NCI-H2029 (cell line): ENCODE results near the gene STAT2.
"Not testable (repeated sequence)": the region's sequence is repeated elsewhere in the genome, so short reads cannot be mapped to it uniquely, and the experiment has no call there.

ENCODE experiments used
- DNase-seq: peaks from one replicate; lab custom pipeline; 2025; lab: John Stamatoyannopoulos, UW

The STAT2 gene

DNA sequence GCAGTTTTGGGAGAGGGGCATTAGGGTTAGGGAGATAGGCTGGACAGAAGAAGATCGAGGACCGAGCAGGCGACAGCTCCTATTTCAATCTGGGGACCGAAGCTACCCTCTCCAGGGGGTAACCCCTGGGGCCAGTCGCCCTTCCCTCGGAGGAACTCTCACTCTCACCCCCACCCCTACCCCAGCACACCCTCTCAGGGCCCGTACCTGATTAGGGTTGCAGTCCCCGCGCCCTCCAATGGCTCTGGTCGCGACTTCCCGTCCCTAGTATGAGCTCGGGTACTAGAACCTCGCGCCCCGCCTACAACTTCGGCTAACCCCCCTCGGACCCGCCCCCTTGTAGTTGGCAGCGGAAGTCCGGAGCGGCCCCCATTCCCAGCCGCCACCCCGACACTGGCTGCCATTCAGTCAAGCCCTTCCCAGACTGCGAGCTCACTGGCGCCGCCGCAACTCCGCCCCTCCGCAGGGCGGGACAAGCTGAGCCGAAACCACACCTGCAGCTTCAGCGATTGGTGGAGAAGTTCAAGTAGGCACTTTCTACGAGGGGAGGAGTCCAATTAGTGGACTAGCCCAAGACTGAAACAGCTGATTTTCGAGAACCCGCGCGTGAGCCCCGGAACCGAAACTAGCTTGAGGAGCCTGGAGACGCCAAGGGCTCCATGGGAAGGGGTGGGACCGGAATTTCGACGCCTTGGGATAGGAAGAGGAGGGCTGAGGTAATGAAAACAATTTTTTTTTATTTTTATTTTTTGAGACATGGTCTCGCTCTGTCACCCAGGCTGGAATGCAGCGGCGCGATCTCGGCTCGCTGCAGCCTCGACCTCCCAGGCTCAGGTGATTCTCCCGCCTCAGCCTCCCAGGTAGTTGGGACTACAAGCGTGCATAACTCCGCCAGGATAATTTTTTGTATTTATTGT lies at the start of gene STAT2:
STAT2 (minus strand) TSS at position 257 of the 917 bp plus-strand sequence. CDS start 3,536 bp downstream, outside the sequence.
- DNase-seq = peak; percentile 99

DNA sequence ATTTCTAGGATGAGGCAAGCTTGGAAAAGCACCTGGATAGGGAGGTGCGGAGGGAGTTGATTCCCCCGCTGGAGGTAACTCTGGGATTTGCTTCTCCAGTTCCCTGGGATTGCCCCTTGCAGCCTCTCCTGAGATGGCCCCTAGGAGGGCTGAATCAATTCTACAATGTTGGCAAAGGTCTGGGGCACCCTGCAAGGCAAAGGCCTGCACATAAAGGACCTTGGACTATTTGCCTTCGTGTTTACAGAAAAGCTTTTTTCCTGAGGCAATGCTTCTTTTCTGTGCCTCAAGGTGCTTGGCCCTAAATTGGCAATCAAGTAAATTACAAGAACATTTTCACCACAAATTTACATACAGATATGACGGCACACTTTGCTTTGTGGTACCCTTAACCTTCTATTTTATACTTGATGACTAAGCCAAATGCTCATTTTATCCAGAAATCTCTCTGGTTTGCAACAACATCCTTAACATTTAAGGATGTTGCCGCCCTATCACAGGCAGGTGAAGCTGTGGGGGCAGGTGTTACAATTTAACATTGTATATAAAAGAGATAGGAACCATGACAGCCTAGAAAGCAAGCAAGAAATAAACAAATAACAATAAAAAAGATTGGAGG lies 49.0 kb upstream of the STAT2 start:
- DNase-seq = no peak

DNA sequence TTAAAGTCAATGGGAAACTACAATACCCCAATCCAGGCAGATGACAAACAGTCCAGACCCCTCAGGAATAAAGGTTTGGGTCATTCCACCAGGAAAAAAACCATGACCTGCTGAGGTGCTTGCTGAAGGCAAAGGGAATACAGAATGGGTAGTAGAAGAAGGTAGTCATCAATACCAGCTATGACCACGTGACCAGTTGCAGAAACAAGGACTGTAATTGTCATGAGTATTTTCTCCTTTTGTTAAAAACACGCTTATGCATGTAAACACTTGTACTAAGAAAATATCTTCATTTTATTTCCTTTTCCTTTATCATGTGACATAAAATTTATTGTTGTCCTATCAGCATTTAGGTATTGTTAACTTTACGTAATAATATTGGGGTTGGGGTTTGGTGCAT lies 44.3 kb upstream of the STAT2 start:
- DNase-seq = not testable (repeated sequence)

DNA sequence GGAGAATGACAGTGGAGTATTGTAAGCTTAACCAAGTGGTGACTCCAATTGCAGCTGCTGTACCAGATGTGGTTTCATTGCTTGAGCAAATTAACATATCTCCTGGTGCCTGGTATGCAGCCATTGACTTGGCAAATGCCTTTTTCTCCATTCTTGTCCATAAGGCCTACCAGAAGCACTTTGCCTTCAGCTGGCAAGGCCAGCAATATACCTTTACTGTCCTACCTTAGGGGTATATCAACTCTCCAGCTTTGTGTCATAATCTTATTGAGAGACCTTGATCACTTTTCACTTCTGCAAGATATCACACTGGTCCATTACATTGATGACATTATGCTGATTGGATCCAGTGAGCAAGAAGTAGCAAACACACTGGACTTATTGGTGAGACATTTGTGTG lies 41.7 kb upstream of the STAT2 start:
- DNase-seq = not testable (repeated sequence)

DNA sequence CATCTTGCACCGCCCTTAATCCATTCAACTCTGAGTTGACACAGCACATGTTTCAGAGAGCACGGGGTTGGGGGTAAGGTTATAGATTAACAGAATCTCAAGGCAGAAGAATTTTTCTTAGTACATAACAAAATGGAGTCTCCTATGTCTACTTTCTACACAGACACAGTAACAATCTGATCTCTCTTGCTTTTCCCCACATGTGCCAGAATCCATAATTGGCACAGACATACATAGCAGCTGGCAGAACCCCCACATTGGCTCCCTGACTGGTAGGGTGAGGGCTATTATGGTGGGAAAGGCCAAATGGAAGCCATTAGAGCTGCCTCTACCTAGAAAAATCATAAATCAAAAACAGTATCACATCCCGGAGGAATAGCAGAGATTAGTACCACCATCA lies 41.2 kb upstream of the STAT2 start:
- not testable (repeated sequence) for DNase-seq

DNA sequence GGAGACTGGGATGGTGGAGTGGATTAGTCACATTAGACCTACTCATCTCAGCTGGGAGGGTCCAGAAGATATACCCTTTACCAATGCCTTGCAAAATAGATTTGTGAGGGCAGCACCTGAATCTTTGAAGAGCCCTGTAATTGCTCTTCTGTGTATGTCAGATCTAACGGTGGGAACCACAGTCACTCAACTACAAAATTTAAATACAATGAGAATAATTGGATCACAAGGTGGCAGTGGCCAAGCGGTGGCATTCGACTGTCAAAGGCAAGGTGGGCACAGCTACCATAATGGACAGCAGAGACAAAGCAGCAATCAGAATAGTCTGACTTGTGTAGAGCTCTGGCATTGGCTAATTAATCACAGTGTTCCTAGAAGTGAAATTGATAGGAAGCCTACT lies 39.6 kb upstream of the STAT2 start:
- DNase-seq = not testable (repeated sequence)

DNA sequence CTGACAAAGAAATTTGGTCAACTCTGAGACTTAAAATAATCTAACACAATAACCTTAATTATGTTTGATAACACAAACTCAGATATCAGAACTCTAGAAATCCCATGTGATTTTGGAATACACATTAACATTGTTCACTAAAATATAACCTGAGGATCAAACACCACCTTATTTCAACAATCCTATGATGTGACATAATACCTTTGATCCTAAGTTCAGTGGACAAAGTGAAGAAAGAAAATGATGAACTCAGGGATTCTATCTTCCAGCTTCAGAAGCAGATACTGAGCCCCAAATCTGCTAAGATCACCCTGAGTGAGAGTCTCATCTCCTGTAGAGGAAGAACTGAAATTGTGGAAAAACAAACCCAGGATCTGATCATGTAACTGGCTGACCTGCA lies 38.4 kb upstream of the STAT2 start:
- no peak for DNase-seq

DNA sequence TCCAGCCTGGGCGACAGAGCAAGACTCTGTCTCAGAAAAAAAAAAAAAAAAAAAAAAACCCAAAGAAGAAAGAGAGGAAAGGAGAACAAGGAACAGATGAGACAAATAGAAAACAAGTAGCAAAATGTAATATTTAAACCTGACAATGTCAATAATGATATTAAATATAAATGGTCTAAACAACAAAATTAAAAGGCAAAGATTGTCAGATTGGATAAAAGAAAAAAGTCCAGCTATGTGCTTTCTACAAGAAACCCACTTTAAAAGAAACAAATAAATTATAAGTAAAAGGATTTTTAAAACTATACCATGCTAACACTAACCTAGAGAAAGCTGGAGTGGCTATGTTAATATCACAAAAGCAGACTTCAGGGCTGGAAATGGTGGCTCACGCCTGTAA lies 32.4 kb upstream of the STAT2 start:
- DNase-seq = no peak

DNA sequence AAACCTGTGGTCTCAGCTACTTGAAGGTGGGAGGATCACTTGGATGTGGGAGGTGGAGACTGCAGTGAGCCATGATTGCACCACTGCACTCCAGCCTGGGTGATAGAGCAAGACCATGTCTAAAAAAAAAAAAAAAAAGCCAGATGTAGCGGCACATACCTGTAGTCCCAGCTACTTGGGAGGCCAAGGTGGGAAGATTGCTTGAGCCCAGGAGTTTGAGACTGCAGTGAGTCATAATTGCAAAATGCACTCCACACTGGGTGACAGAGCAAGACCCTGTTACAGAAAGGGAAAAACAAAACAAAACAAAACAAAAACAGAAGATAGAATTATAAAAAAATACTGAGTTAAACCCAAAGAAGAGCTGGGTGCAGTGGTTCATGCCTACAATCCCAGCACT lies 31.8 kb upstream of the STAT2 start:
- DNase-seq = no peak

DNA sequence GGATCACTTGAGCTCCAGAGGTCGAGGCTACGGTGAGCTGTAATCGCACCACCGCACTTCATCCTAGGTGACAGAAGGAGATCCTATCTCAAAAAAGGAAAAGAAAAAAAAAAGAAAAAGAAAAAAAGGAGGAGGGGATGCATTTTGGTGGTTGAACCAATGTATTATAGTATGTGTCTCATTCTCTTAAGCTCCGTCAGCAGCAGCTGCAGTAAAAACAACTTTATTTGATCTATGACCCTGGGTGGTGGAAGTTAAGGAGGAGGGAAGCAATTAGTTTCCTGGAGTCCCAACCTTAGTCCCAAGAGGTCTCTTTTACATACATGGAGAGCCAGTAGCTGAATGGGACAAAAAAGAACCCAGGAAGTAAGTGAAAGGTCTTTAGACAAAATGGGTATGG lies 29.5 kb upstream of the STAT2 start:
- no peak for DNase-seq

DNA sequence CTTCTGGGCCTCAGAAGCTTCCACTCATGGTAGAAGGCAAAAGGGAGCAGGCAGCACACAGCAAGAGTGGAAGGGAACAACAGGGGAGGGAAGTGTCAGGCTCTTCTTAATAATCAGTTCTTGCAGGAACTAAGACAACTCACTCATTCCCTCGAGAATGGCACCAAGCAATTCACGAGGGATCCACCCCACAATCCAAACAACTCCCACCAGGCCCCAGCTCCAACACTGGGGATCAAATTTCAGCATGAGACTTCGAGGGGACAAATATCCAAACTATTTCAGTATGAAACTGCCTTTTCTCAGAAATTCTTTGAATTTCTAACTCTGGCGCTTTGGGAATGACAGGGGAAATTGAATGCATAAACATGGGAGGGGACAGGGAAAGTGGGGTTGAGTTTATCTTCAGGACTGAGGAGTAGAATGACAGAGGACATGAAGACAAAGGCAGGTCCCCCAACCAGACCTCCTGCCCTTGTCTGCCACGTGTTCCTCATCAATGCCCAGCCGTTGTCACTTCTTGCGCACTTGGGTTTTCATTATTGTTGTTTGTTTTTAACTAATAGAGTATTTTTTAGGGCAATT lies 27.3 kb upstream of the STAT2 start:
- DNase-seq = no peak

DNA sequence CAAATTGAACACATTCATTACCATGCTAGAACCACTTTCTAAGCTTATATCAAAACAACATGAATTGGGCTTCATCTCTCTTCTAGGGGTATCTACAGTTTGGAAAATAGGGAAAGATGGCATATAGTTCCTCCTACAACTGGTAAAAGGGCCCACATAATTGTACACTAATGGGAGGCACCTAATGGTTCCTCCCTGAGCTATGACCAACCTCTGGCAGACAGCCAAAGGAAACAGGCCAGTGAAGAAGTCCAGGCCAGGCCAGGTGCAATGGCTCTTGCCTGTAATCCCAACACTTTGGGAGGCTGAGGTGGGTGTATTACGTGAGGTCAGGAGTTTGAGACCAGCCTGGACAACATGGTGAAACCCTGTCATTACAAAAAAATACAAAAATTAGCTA lies 26.0 kb upstream of the STAT2 start:
- DNase-seq = peak; percentile 3

DNA sequence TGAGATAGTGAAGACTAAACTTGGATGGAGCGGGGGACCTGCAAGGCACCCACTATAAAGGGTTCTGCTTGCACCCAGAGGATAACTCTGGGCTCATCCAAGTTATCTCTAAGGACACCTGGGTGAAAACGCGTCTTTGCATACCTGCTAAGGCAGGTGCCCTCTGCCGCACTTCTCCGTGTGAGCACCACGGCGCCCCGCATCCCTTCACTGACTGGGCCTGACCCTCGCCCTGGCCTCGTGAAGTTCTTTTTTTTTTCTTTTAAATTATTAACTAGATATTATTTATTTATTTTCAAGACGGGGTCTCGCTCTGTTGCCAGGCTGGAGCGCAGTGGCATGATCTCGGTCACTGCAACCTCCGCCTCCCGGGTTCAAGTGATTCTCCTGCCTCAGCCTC lies 22.7 kb upstream of the STAT2 start:
- DNase-seq = no peak

DNA sequence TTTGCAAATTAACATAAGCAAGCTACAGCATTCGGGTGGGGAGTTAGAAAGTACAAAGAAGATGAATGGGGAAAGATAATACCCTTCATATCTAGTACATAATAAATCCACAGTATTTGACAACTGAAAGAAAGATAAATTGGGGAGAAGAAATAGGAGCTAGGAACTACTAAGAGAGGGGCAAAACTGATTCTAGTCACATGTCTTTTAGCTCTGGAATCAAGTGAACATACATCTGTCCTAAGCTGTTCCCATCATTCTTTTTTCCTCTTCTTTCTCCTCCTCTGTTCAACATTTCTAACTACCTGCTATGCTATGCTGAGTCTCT lies 18.0 kb upstream of the STAT2 start:
- DNase-seq = no peak

DNA sequence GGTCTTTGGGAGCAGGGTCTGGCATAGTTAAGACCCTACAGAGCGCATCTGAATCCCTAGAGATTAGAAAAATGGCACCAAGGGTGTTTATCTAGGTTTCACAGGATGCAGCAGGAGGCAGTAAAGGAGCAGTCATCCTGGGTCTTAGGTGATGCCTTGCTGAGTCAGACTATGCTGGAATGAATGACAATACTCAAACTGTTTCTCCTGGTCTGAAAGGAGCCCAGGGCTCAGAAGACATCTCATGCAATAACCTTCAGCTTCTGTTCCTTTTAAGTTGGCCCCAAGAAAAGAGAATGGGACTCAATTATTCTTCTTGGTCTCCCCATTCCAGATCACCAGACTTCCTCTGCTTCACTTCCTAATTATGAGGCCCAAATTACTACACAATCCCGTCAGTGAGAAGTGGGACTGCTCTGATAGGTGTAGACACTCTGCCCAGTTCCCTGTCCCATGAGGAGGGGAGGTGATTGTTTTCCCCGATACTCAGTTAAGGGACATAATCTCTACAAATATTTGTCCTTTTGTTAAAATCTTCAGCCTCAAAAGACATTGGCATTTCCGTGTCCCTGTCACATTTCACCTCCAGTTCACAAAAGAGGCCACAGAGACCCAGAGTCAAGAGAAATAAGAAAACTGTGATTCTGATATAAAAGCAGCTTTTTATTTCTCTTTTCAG lies 17.5 kb upstream of the STAT2 start:
- DNase-seq = no peak

DNA sequence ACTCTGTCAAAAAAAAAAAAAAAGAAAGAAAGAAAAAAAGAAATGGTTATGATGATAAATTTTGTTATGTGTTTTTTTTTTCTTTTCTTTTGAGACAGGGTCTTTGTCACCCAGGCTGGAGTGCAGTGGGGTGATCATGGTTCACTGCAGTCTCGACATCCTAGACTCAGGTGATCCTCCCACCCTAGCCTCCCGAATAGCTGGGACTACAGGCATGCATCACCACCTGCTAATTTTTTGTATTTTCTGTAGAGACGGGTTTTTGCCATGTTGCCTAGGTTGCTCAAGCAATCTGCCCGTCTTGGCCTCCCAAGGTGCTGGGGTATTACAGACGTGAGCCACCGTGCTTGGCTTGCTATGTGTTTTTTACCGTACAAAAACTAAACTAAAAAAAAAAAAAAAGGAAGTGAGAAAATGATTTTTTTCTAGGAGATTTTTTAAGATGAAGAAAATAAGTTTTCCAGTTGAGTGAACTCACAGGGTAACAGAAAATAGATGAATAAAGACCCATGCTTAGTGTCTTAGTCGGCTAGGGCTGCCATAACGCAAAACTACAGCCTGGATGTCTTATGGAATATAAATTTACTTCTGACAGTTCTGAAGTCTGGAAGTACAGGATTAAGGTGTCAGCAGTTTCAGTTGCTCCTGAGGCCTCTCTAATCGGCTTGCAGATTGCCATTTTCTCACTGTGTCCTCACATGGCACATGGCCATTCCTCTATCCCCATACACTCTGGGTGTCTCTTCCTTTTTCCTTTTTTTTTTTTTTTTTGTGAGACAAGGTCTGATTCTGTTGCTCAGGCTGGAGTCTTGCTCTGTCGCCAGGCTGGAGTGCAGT lies 15.9 kb upstream of the STAT2 start:
- DNase-seq = no peak

DNA sequence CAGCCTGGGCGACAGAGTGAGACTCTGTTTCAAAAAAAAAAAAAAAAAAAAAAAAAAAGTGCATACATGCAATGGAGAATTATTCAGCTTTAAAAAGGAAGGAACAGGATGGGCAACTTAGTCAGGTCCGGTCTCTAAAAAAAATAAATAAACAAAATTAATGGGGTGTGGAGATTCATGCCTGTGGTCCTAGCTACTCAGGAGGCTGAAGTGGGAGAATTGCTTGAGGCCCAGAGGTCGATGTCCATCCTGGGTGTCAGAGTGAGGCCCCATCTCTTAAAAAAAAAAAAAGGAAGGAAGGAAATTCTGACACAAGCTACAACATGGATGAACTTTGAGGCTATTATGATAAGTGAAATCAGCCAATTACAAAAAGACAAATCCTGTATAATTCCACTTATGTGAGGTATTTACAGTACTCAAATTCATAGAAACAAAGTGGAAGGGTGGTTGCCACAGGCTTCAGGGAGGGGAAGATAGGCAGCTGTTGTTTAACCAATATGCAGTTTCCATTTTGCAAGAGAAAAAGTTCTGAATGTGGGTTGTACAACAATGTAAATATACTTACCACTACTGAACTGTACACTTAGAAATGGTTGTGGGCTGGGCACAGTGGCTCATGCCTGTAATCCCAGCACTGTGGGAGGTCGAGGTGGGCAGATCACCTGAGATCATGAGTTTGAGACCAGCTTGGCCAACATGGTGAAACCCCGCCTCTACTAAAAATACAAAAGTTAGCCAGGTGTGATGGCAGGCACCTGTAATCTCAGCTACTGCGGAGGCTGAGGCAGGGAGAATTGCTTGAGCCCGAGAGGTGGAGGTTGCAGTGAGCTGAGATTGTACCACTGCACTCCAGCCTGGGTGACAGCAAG lies 15.1 kb upstream of the STAT2 start:
- DNase-seq = no peak

DNA sequence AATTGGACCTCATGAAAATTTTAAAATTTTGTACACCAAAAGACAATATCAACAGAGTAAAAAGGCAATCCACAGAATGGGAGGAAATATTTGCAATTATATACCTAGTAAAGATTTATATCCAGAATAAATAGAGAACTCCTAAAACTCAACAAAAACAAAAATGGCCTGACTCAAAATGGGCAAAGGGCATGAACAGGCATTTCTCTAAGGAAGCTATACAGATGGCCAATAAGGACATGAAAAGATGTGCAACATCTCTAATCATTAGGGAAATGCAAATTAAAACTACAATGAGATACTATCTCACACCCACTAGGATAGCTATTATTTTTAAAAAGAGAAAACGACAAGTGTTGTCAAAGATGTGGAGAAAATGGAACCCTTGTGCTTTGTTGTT lies 13.6 kb upstream of the STAT2 start:
- DNase-seq = no peak

DNA sequence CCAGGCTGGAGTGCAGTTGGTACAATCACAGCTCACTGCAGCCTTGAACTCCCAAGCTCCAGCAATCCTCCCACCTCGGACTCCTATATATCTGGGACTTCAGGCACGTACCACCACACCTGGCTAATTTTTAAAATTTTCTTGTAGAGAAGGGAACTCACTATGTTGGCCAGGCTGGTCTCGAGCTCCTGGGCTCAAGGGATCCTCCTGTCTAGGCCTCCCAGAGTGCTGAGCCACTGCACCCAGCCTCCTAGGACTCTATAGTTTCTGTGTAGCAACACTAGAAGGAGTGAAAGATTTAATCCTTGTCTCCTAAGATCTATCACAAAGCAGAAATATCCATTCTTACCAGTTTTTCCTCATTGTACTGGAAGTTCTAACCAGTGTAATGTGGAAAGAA lies 7.0 kb upstream of the STAT2 start:
- DNase-seq = no peak

DNA sequence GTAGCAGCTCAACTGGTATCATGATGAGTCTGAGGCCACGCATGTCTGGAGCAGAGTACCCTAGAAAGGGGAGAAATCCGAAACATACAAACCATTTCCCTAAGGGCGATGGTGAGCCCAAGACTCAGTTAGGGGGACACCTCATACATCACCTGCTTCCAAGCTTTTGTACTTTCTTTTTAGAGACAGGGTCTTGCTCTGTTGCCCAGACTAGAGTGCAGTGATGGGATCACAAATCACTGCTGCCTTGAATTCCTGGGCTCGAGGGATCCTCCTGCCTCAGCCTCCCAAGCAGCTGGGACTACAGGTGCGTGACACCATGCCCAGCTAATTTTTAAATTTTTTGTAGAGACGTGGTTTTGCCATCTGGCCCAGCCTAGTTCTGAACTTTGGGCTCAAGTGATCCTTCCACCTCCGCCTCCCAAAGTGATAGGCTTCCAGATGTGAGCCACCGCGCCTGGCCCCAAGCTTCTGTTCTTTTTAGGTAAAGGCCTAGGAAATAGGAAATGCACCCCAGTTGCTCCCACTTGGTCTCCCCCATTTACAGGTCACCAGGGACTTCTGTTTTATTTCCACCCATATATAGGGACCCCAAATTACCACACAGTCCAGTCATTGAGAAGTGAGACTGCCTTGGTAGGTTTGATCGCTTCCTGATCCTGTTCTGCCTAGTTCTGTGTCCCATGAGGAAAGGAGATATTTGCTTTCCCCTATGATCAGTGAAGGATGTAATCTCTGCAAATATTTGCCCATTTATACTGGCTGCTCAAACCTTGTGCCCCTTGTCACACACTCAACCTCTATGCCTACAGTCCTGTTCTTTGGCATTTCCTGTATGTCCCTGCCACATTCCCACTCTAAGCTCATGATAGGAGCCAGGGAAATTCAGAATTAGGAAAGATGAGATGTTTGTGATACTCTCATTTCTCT lies 2.5 kb upstream of the STAT2 start, which contains the start of gene APOF:
APOF (minus strand) TSS at position 728 of the 930 bp plus-strand sequence; CDS start at position 616, 112 bp downstream.
- DNase-seq = peak; percentile 56
